Measurements from ENCODE around the gene PURB.
"Not testable (repeated sequence)": the region's sequence is repeated elsewhere in the genome, so short reads cannot be mapped to it uniquely, and the experiment has no call there.

The PURB gene

DNA sequence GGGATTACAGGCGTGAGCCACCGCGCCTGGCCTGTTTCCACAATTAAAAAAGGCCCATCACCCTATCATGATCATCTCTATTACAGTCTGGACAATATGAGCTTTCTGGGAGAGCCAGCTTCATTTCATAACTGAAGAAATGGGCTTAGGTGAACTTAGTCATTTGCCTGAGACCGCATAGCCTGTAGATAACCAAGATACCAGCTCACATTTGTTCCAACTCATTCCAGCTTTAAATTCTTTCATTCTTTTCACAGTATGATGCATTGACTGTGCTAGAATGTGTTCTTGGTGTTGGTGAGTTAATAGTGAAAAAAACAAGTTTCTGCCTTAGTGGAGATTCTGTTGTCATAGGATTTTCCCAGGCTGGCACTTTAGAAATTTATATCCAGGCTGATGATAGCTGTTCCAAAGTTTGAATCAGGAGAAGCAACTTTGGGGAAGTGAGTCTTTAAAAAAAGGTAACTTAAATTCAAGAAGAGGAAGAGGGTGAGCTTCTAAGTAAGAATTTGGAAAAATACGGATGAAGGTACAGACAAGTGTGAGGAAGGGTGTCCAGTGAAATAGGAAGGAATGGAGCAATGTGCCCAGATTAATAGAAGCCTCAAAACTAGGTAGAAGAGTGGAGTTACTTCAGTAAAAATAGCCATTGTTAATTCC, 35.3 kb downstream of the PURB start:
- no peak for DNase-seq

DNA sequence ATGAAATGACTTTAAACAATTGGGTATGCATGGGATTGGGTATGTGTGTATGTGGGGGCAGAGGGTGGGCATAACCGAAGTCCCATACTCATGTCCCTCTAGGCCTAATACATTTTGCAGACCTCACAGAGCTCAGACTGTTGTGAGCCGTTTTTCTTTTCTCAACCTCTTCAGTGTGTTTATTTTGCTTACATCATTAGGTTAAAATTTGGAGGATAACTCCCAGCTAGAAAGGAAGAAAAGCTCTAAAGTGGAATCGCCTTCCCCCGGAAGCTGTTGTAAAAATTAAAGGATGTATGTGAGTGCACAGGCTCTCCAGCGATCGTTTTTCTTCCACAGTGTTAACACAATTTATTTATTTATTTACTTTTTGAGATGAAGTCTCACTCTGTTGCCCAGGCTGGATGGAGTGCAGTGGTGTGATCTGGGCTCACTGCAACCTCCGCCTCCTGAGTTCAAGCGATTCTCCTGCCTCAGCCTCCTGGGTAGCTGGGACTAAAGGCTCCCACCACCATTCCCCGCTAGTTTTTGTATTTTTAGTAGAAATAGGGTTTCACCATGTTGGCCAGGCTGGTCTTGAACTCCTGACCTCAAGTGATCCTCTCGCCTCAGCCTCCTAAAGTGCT, 36.0 kb downstream of the PURB start:
- no peak for DNase-seq

DNA sequence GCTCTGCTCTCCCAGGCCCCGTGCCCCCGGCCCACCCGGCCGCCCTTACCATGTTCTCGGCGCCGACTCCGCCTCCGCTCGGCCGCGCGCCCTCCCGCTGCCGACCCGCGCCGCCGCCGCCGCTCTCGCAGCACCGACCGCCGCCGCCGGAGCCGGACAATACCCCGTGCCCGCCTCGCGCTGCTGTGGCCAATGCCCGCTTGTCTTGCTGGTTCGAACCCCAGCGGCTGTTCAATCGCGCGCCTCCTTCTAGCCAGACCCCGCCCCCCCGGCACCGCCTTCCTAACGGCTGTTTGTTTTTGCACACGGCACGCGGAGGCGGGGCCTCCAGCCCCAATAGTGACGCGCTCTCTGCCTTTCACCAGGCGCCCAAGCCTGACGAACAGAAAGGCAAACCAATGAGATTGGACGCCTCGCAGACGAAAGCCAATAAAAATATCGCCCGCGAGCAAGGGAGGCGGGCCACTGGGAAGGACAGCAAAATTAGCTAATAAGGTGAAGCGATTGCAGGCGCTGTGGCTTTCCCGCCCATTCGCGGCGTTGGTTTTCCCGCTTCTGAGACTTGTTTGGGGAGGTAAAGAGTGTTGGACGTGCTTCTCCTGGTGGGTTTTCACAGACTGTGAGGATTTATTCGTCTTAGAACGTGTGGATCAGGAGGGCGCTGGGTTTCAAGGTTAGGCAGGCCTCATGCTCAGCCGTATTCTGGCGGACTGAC, 37.3 kb downstream of the PURB start, which contains the start of gene H2AZ2:
Gene H2AZ2, minus strand, starts transcription at position 168 of the 715 bp plus-strand sequence. Its CDS starts 116 bp downstream, at position 52.
- DNase-seq, result peak; percentile 99

DNA sequence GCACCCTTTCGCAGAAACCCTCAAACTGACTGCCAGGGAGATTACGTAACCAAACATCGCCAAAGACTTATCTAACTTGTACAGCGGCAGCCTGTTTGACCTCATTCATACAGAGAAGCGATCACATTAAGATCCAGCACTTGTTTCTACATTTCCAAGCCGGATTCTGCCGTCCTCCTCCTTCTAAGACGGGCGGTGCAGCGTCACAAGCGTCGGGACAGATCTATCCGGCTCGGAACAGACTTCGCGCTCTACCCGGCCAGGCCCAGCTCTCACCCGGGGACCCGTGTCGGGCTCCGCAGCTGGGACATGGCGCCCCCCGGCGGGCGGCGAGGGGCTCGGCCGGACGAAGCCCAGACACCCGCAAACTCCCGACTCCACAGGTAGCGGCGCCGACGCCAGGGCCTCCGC, 37.8 kb downstream of the PURB start:
- DNase-seq, result peak; percentile 68 to 82

DNA sequence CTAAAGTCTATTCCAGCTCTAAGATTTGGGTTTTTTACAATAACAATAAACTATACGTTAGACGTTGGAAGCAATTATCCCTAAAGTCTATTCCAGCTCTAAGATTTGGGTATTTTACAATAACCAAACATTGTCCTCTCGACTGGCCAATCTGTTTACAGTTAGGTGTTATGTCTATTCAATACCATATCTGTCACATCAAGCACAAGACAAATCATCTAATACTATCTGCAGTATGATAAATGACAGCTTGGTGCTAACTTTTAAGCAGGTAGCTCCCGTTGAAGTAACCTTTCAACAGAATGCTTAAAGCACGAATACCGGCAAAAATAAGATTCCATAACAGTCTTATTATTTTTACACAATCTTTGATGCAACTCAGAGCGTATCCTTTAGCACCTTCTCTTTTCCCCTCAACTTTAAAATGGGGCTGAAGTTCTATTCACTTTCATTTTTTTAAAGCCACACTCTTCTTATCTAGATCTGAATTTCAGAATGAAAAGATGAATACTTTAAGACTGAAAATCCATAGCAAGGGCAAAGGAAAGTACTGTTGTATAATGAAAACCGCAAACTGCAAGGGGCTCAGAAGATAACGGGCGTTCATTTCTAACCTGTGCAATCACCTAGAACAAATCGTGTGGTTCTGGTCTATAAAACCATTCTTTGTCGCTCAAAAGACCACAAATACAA, 38.4 kb downstream of the PURB start:
- DNase-seq, result no peak

DNA sequence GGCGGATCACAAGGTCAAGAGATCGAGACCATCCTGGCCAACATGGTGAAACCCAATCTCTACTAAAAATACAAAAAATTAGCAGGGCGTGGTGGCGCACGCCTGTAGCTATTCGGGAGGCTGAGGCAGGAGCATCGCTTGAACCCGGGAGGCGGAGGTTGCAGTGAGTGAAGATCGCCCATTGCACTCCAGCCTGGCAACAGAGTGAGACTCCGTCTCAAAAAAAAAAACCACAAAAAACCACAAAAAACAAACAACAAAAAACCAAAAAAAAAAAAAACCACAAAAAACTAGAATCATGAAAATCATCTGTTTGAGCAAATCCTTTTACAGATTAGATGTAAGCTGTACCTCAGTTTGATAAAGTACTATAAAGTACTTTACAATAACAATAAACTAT, 38.9 kb downstream of the PURB start:
- DNase-seq, result not testable (repeated sequence)

DNA sequence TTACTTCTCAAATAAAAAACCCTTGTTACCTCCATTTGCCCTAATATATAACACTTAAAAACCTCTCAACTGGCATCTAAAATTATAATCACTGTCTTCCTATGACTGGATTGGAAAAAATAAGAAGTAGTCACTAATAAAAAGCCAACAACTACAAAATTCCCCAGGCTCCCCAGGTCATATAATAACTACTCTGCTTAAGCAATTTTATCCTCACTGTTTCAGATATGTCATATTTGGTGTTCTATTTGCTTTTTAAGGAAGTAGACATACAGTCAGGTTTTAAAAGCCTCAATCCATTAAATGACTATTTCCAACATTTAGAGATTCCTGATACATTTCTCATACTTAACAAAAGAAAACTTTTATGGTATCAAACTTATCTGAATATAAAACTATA, 39.9 kb downstream of the PURB start:
- DNase-seq, result no peak

DNA sequence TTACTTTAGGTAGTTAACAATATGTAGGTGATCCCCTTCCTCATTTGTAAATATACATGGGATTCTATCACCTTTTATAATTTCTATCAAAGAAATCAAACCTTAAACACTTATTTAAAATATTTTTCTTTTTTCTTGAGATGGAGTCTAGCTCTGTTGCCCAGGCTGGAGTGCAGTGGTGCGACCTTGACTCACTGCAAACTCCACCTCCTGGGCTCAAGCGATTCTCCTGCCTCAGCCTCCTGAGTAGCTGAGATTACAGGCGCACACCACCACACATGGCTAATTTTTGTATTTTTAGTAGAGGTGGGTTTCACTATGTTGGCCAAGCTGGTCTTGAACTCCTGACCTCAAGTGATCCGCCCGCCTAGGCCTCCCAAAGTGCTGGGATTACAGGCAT, 41.9 kb downstream of the PURB start:
- DNase-seq, result not testable (repeated sequence)

DNA sequence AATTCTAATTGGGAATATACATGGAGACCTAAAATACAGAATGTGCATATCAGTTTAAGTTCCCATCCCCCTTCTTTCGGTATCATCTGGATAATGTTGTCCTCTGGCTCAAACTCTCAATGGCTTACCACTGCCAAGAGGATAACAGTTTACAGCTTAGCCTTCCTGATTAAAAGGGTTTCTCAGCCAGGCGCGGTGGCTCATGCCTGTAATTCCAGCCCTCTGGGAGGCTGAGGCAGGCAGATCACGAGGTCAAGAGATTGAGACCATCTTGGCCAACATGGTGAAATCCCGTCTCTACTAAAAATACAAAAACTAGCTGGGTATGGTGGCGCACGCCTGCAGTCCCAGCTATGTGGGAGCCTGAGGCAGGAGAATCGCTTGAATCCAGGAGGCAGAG, 42.7 kb downstream of the PURB start:
- not testable (repeated sequence) for DNase-seq

DNA sequence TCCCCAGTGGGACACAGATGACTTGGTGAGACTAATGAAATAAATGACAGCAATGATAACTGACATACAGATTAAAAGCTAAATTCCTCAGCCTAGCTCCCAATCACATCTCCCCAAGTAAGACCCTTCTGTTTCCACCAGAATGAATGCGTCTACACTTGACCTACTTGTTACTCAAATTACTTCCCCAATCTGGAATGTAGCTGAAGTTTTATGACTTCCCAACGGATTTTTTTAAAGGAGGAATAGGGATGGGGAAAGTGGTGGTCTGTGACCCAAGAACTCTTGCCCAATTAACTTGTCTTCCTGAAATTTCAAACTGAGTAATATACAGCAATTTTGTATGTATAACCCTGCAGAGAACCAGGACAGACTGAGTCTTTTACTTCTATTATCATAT, 46.6 kb downstream of the PURB start:
- no peak for DNase-seq

DNA sequence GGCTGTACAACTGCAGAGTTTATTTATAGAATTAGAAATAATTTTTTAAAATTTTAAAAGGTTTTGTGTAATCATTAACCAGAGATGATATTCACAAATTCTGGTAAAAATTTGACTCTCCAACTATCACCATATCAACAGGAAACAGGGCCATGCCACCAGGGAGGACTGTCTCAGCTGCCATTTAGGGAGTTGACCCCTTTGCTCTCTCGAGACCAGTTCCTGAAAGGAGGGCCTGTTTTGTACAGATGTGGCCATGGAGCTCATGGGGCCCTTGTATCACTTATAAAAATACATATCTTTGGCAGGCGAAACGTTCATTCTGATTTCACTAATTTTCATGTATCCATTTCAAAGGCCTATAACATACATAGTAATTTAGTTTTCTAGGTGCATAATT, 57.8 kb downstream of the PURB start:
- no peak for DNase-seq

All from SW 1271 (cell line).